Keratinocyte (primary cell): ENCODE data around the gene CEACAM3.
"Not testable (repeated sequence)": the region's sequence is repeated elsewhere in the genome, so short reads cannot be mapped to it uniquely, and the experiment has no call there.

Experiments used
- CTCF ChIP-seq, 3 experiments: IDR thresholded peaks in 1 of 3; conservative IDR thresholded peaks in 1 of 3; optimal IDR thresholded peaks in 1 of 3; 2 replicates in 2 of 3; 3 replicates in 1 of 3; pipeline versions ENCODE3 to v1.5.1; 2011; ENCODE audit warnings: low read length in 3 of 3, mild to moderate bottlenecking in 3 of 3, moderate library complexity in 2 of 3, control low read depth in 1 of 3, inconsistent platforms in 1 of 3; ENCODE audit not compliant: insufficient read depth in 2 of 3; ENCODE audit errors: extremely low read depth in 1 of 3
- EZH2 ChIP-seq: IDR thresholded peaks from one replicate; pipeline ENCODE4 v1.6.1; 2012; ENCODE audit warnings: inconsistent platforms, mild to moderate bottlenecking, low read length, moderate library complexity

- not testable (repeated sequence) for TF ChIP-seq CTCF (optimal IDR thresholded peaks at IDR 0.05 in 1 of 3, IDR thresholded peaks at IDR 0.05 in 1 of 3, conservative IDR thresholded peaks at IDR 0.05 in 1 of 3; ENCODE audit: extremely low read depth in 1 of 3, insufficient read depth in 2 of 3, low read length in 3 of 3); EZH2
Measured at GRCh38 chr19:41750248-41751134, 45.9 kb upstream of the CEACAM3 start.
